H9 (cell line): ENCODE data around the gene INPP5A. TPM values are rescaled to one million over a fixed set of nuclear protein-coding genes. Genes with fewer than 3 reads are reported as not detected.

ENCODE experiments used
- DNase-seq: peaks from one replicate; pipeline ENCODE4 v3.0.0-alpha.2; 2017
- H2AFZ ChIP-seq: one replicate; pipeline ENCODE4 v1.6.1; 2013; ENCODE audit warnings: mild to moderate bottlenecking, low read length, control low read depth, moderate library complexity
- H2AK5ac ChIP-seq: 2 replicates; pipeline ENCODE4 v1.6.1; 2013; ENCODE audit warnings: low read length, control low read depth, mixed read lengths; ENCODE audit not compliant: insufficient read length
- H2BK120ac ChIP-seq: one replicate; pipeline ENCODE4 v1.6.1; 2013; ENCODE audit warnings: low read depth, mild to moderate bottlenecking, low read length, control low read depth, inconsistent platforms; ENCODE audit not compliant: poor library complexity, severe bottlenecking
- H2BK12ac ChIP-seq: 2 replicates; pipeline ENCODE4 v1.6.1; 2013; ENCODE audit warnings: low read length, control low read depth, mixed read lengths, low read depth; ENCODE audit not compliant: insufficient read length
- H2BK15ac ChIP-seq: 2 replicates; pipeline ENCODE4 v1.6.1; 2013; ENCODE audit warnings: low read depth, low read length, control low read depth
- H2BK20ac ChIP-seq: one replicate; pipeline ENCODE4 v1.6.1; 2013; ENCODE audit warnings: low read depth, mild to moderate bottlenecking, low read length, control low read depth, inconsistent platforms; ENCODE audit not compliant: poor library complexity, severe bottlenecking
- H2BK5ac ChIP-seq: 2 replicates; pipeline ENCODE4 v1.6.1; 2013; ENCODE audit warnings: low read length, control low read depth, mixed read lengths; ENCODE audit not compliant: insufficient read length
- H3K14ac ChIP-seq: 2 replicates; pipeline ENCODE4 v1.6.1; 2013; ENCODE audit warnings: low read length, control low read depth; ENCODE audit not compliant: insufficient read depth
- H3K18ac ChIP-seq: 2 replicates; pipeline ENCODE4 v1.6.1; 2013; ENCODE audit warnings: low read depth, mild to moderate bottlenecking, mixed read lengths, low read length, control low read depth; ENCODE audit not compliant: insufficient read length
- H3K23ac ChIP-seq: 2 replicates; pipeline ENCODE4 v1.6.1; 2013; ENCODE audit warnings: low read length, control low read depth, mixed read lengths, low read depth; ENCODE audit not compliant: insufficient read length
- H3K23me2 ChIP-seq: 2 replicates; pipeline ENCODE4 v1.6.1; 2013; ENCODE audit warnings: low read depth, mild to moderate bottlenecking, mixed read lengths, low read length, control low read depth; ENCODE audit not compliant: insufficient read length, poor library complexity, severe bottlenecking
- H3K27ac ChIP-seq: 2 replicates; pipeline ENCODE4 v1.5.1; 2013; ENCODE audit warnings: low read length, control low read depth, mixed read lengths, low read depth; ENCODE audit not compliant: insufficient read length
- H3K27me3 ChIP-seq: 2 replicates; pipeline ENCODE4 v1.6.1; 2013; ENCODE audit warnings: low read length, control low read depth, inconsistent platforms; ENCODE audit not compliant: insufficient read depth
- H3K4ac ChIP-seq: 2 replicates; pipeline ENCODE4 v1.6.1; 2013; ENCODE audit warnings: low read depth, mild to moderate bottlenecking, control low read depth, inconsistent platforms, low read length, moderate library complexity
- H3K4me1 ChIP-seq: 2 replicates; pipeline ENCODE4 v1.6.1; 2013; ENCODE audit warnings: low read length, control low read depth, inconsistent platforms; ENCODE audit not compliant: insufficient read depth
- H3K4me2 ChIP-seq: 2 replicates; pipeline ENCODE4 v1.6.1; 2013; ENCODE audit warnings: low read length, control low read depth, mixed read lengths; ENCODE audit not compliant: insufficient read length, insufficient read depth
- H3K56ac ChIP-seq: 2 replicates; pipeline ENCODE4 v1.6.1; 2013; ENCODE audit warnings: low read depth, mild to moderate bottlenecking, mixed read lengths, low read length, control low read depth; ENCODE audit not compliant: insufficient read length
- H3K79me1 ChIP-seq: 2 replicates; pipeline ENCODE4 v1.6.1; 2013; ENCODE audit warnings: low read depth, mild to moderate bottlenecking, moderate library complexity, low read length, control low read depth, inconsistent platforms; ENCODE audit not compliant: insufficient read depth, poor library complexity, severe bottlenecking
- H3K79me2 ChIP-seq: 2 replicates; pipeline ENCODE4 v1.6.1; 2013; ENCODE audit warnings: low read length, control low read depth, inconsistent platforms; ENCODE audit not compliant: insufficient read depth
- H3K9ac ChIP-seq: 2 replicates; pipeline ENCODE4 v1.6.1; 2013; ENCODE audit warnings: low read length, control low read depth, mixed read lengths; ENCODE audit not compliant: insufficient read length; ENCODE audit errors: extremely low read depth
- H3K9me3 ChIP-seq: one replicate; pipeline ENCODE4 v1.6.1; 2013; ENCODE audit warnings: low read depth, low read length, inconsistent platforms; ENCODE audit not compliant: control insufficient read depth
- H3T11ph ChIP-seq: one replicate; pipeline ENCODE4 v1.6.1; 2013; ENCODE audit warnings: mild to moderate bottlenecking, low read length, control low read depth, inconsistent platforms
- H4K20me1 ChIP-seq: one replicate; pipeline ENCODE4 v1.6.1; 2013; ENCODE audit not compliant: control insufficient read depth, insufficient read length, insufficient read depth
- H4K5ac ChIP-seq: 2 replicates; pipeline ENCODE4 v1.6.1; 2013; ENCODE audit warnings: low read depth, mild to moderate bottlenecking, mixed read lengths, low read length, control low read depth; ENCODE audit not compliant: insufficient read length
- H4K8ac ChIP-seq: replicated peaks from 2 replicates; pipeline ENCODE4 v1.6.1; 2013; ENCODE audit warnings: low read length, control low read depth, mixed read lengths, low read depth; ENCODE audit not compliant: insufficient read length
- H4K91ac ChIP-seq: 2 replicates; pipeline ENCODE4 v1.6.1; 2013; ENCODE audit warnings: low read depth, mild to moderate bottlenecking, moderate library complexity, mixed read lengths, low read length, control low read depth; ENCODE audit not compliant: insufficient read length
- H3K27ac Mint-ChIP-seq, 3 experiments: 2 replicates in 2 of 3; 3 replicates in 1 of 3; pipeline ENCODE4 v1.8.0; 2020 to 2021; ENCODE audit warnings: mixed read lengths in 3 of 3, mild to moderate bottlenecking in 1 of 3, moderate library complexity in 1 of 3
- H3K27me3 Mint-ChIP-seq: 2 replicates; pipeline ENCODE4 v1.8.0; 2021; ENCODE audit warnings: low read depth, mild to moderate bottlenecking, moderate library complexity, mixed read lengths
- H3K36me3 Mint-ChIP-seq, 3 experiments: 2 replicates in 2 of 3; 3 replicates in 1 of 3; pipeline ENCODE4 v1.8.0; 2020 to 2021; ENCODE audit warnings: low read depth in 3 of 3, mixed read lengths in 3 of 3; ENCODE audit not compliant: insufficient read depth in 1 of 3
- H3K4me1 Mint-ChIP-seq, 2 experiments: 2 replicates each; pipeline ENCODE4 v1.8.0; 2020; ENCODE audit warnings: mixed read lengths in 2 of 2
- H3K4me3 Mint-ChIP-seq, 2 experiments: 2 replicates in 1 of 2; 3 replicates in 1 of 2; pipeline ENCODE4 v1.8.0; 2020 to 2021; ENCODE audit warnings: mild to moderate bottlenecking in 2 of 2, mixed read lengths in 2 of 2, moderate library complexity in 1 of 2
- H3K9me3 Mint-ChIP-seq, 2 experiments: 2 replicates in 1 of 2; 3 replicates in 1 of 2; pipeline ENCODE4 v1.8.0; 2020; ENCODE audit warnings: mild to moderate bottlenecking in 2 of 2, mixed read lengths in 2 of 2, moderate library complexity in 1 of 2
- CTCF ChIP-seq: fragments of 200-600 bp; sonication (generic); conservative IDR thresholded peaks from 3 replicates; pipeline ENCODE4 v1.8.0; 2021; ENCODE audit warnings: antibody characterized with exemption, mild to moderate bottlenecking
- WGBS: extraction: QIAGEN DNeasy Blood & Tissue Kit; methylation state at CpG from one replicate; pipeline ENCODE4 v1.1.7; 2013; ENCODE audit warnings: missing lambda C conversion rate, low lambda C conversion rate, mixed read lengths; ENCODE audit not compliant: insufficient read length; ENCODE audit errors: extremely low coverage; 5-methylcytosine and 5-hydroxymethylcytosine counted together
- total RNA-seq: library from RNA; stranded (reverse); gene quantifications from 2 replicates; pipeline ENCODE4 v1.2.1, GENCODE V29; 2021

The INPP5A gene
- total RNA-seq, 1 experiment from 2014 or later: 17.7 TPM

GRCh38 chr10:132608511-132609195, 71.1 kb downstream of the INPP5A start:
- peaks cover 5 to 16% of the 10 kb centered on the region in 2 experiments; a peak in 3 of 4 replicates for H3K4me1 Mint-ChIP-seq
- Histone ChIP-seq H3K4ac (no peak overlapping the region), H3K9ac (no peak overlapping the region), H2AK5ac (no peak overlapping the region), H4K8ac (no peak overlapping the region), H4K20me1 (no peaks in the 10 kb centered on the region), H3K79me1 (no peaks in the 10 kb centered on the region), H2AFZ (no peak overlapping the region), H2BK12ac (no peak overlapping the region), H3K23me2 (no peaks in the 10 kb centered on the region), H3K79me2 (no peaks in the 10 kb centered on the region), H2BK20ac (no peak overlapping the region), H4K91ac (no peak overlapping the region), H3K23ac (no peak overlapping the region), H3K4me1 (no peaks in the 10 kb centered on the region), H2BK15ac (no peak overlapping the region), H2BK120ac (no peak overlapping the region), H3K27ac (no peak overlapping the region), H3K27me3 (no peaks in the 10 kb centered on the region), H3K56ac (no peak overlapping the region), H3K4me2 (no peak overlapping the region), H3K9me3 (no peaks in the 10 kb centered on the region), H3T11ph (no peak overlapping the region), H3K14ac (no peak overlapping the region), H3K18ac (no peak overlapping the region), H4K5ac (no peak overlapping the region), H2BK5ac (no peak overlapping the region)
- peaks cover 7 to 9% of the 10 kb centered on the region in 2 experiments; a peak in 4 of 5 replicates for H3K9me3 Mint-ChIP-seq
- H3K27ac Mint-ChIP-seq: no peak overlapping the region
- DNase-seq: no peak
- H3K36me3 Mint-ChIP-seq: peaks cover 5 to 8% (median 7%) of the 10 kb centered on the region in 3 experiments; a peak in 4 of 7 replicates
- WGBS: no CpG with 5 or more reads among the region's 18 CpGs
- no peak overlapping the region for H3K4me3 Mint-ChIP-seq
- H3K27me3 Mint-ChIP-seq: peaks cover 17% of the 10 kb centered on the region
- no peak for TF ChIP-seq CTCF
